H1 (cell line): ENCODE results near the gene TMEM271. TPM values are rescaled to one million over a fixed set of nuclear protein-coding genes. Genes with fewer than 3 reads are reported as not detected.

Source experiments
- CTCF ChIA-PET: fragments of 300-600 bp; sonication (Branson Sonifier 250); formaldehyde crosslinking; loops from one replicate; lab custom pipeline; 2021; ENCODE audit not compliant: partially characterized antibody; lab: Charles Lee
- POLR2A ChIA-PET: fragments of 300-600 bp; sonication (Branson Sonifier 250); formaldehyde crosslinking; loops from one replicate; lab custom pipeline; 2021; ENCODE audit warnings: inconsistent platforms; ENCODE audit not compliant: partially characterized antibody; lab: Charles Lee
- DNase-seq, 2 experiments: peaks; one replicate each; pipeline versions ENCODE4 v3.0.0 to v3.0.0-alpha.2; 2010 to 2022; ENCODE audit warnings: low spot score in 2 of 2, low read depth in 1 of 2, mixed read lengths in 1 of 2
- FAIRE-seq: peaks from 2 replicates; lab custom pipeline; 2011; peaks lifted over from hg19 to GRCh38; lab: Jason Lieb, UNC
- H2AFZ ChIP-seq: 2 replicates; pipeline ENCODE4 v1.8.1; 2012; ENCODE audit warnings: low read length, inconsistent platforms
- H2AK5ac ChIP-seq: 2 replicates; pipeline ENCODE4 v1.6.1; 2013; ENCODE audit warnings: low read depth, low read length
- H2BK120ac ChIP-seq: replicated peaks from 2 replicates; pipeline ENCODE3; 2013; ENCODE audit warnings: low read depth, low read length, inconsistent platforms
- H2BK12ac ChIP-seq: 2 replicates; pipeline ENCODE4 v1.6.1; 2013; ENCODE audit warnings: low read depth, low read length
- H2BK15ac ChIP-seq: 2 replicates; pipeline ENCODE4 v1.6.1; 2013; ENCODE audit warnings: low read length
- H2BK20ac ChIP-seq: 2 replicates; pipeline ENCODE4 v1.6.1; 2013; ENCODE audit warnings: low read length
- H2BK5ac ChIP-seq: 2 replicates; pipeline ENCODE4 v1.6.1; 2013; ENCODE audit warnings: low read depth, low read length
- H3K14ac ChIP-seq: 2 replicates; pipeline ENCODE4 v1.6.1; 2013; ENCODE audit warnings: inconsistent platforms; ENCODE audit not compliant: insufficient read length
- H3K18ac ChIP-seq: 2 replicates; pipeline ENCODE4 v1.6.1; 2013; ENCODE audit warnings: low read length; ENCODE audit errors: extremely low read depth
- H3K23ac ChIP-seq: 2 replicates; pipeline ENCODE4 v1.6.1; 2013; ENCODE audit warnings: inconsistent platforms; ENCODE audit not compliant: insufficient read length
- H3K23me2 ChIP-seq: 2 replicates; pipeline ENCODE4 v1.6.1; 2013; ENCODE audit warnings: low read depth, low read length
- H3K27ac ChIP-seq: 2 replicates; pipeline ENCODE4 v1.6.1; 2011; ENCODE audit warnings: low read depth, low read length, inconsistent platforms
- H3K27me3 ChIP-seq, 4 experiments: replicated peaks in 1 of 4; 1 replicate in 1 of 4; 2 replicates in 3 of 4; pipeline versions ENCODE4 v1.6.1 to v1.8.1; 2011 to 2013; ENCODE audit warnings: low read length in 3 of 4, mild to moderate bottlenecking in 3 of 4, inconsistent platforms in 2 of 4, mixed read lengths in 2 of 4, moderate library complexity in 1 of 4; ENCODE audit not compliant: control insufficient read depth in 3 of 4, insufficient read depth in 3 of 4; ENCODE audit errors: extremely low read depth in 1 of 4
- H3K36me3 ChIP-seq, 4 experiments: 2 replicates each; pipeline versions ENCODE4 v1.6.1 to v1.8.1; 2011 to 2013; ENCODE audit warnings: mild to moderate bottlenecking in 4 of 4, low read length in 3 of 4, moderate library complexity in 2 of 4, control low read depth in 1 of 4, inconsistent platforms in 1 of 4; ENCODE audit not compliant: insufficient read depth in 4 of 4, control insufficient read depth in 2 of 4
- H3K4ac ChIP-seq: replicated peaks from 2 replicates; pipeline ENCODE3; 2013; ENCODE audit warnings: low read length, low read depth, mixed read lengths, inconsistent platforms; ENCODE audit not compliant: insufficient read length
- H3K4me1 ChIP-seq, 4 experiments: replicated peaks in 1 of 4; 1 replicate in 1 of 4; 2 replicates in 3 of 4; pipeline versions ENCODE4 v1.6.1 to v1.8.1; 2011 to 2013; ENCODE audit warnings: low read length in 3 of 4, inconsistent platforms in 2 of 4, mixed read lengths in 1 of 4; ENCODE audit not compliant: insufficient read depth in 4 of 4, control insufficient read depth in 3 of 4
- H3K4me2 ChIP-seq, 2 experiments: 2 replicates each; pipeline versions ENCODE4 v1.6.1 to v1.8.1; 2011 to 2013; ENCODE audit warnings: low read depth in 2 of 2, low read length in 2 of 2, control low read depth in 1 of 2, inconsistent platforms in 1 of 2, mild to moderate bottlenecking in 1 of 2; ENCODE audit not compliant: insufficient read depth in 1 of 2
- H3K4me3 ChIP-seq, 4 experiments: fragments of 200-600, 300-600 bp in 1 of 4; sonication (generic), shearing (Covaris generic), sonication (Bioruptor Twin) in 1 of 4; 2 replicates each; pipeline versions ENCODE4 v1.5.1 to v1.8.1; 2011 to 2016; ENCODE audit warnings: low read length in 4 of 4, low read depth in 3 of 4, control low read depth in 2 of 4, inconsistent platforms in 2 of 4, mild to moderate bottlenecking in 2 of 4, mixed read lengths in 1 of 4, moderate library complexity in 1 of 4; ENCODE audit not compliant: insufficient read depth in 2 of 4; ENCODE audit errors: extremely low read depth in 1 of 4
- H3K56ac ChIP-seq: replicated peaks from 2 replicates; pipeline ENCODE3; 2013; ENCODE audit warnings: low read depth, mild to moderate bottlenecking, mixed read lengths, low read length, inconsistent platforms; ENCODE audit not compliant: insufficient read length
- H3K79me1 ChIP-seq: 2 replicates; pipeline ENCODE4 v1.6.1; 2013; ENCODE audit warnings: low read depth, low read length, control low read depth
- H3K79me2 ChIP-seq, 2 experiments: 2 replicates each; pipeline versions ENCODE4 v1.6.1 to v1.8.1; 2012 to 2013; ENCODE audit warnings: low read length in 2 of 2, mild to moderate bottlenecking in 2 of 2, inconsistent platforms in 1 of 2; ENCODE audit not compliant: insufficient read depth in 2 of 2, control insufficient read depth in 1 of 2
- H3K9ac ChIP-seq, 4 experiments: replicated peaks in 1 of 4; 1 replicate in 1 of 4; 2 replicates in 3 of 4; pipeline versions ENCODE4 v1.6.1 to v1.8.1; 2011 to 2013; ENCODE audit warnings: low read depth in 3 of 4, low read length in 3 of 4, control low read depth in 2 of 4, mild to moderate bottlenecking in 2 of 4, moderate library complexity in 2 of 4, inconsistent platforms in 1 of 4; ENCODE audit errors: extremely low read depth in 1 of 4
- H3K9me3 ChIP-seq, 2 experiments: 2 replicates each; pipeline versions ENCODE4 v1.6.1 to v1.8.1; 2012 to 2013; ENCODE audit warnings: mild to moderate bottlenecking in 2 of 2, moderate library complexity in 2 of 2, control low read depth in 1 of 2, inconsistent platforms in 1 of 2, low read depth in 1 of 2, low read length in 1 of 2, mixed read lengths in 1 of 2; ENCODE audit not compliant: insufficient read depth in 2 of 2
- H4K20me1 ChIP-seq, 2 experiments: replicated peaks in 1 of 2; 2 replicates each; pipeline versions ENCODE3 to v1.8.1; 2011 to 2013; ENCODE audit warnings: inconsistent platforms in 2 of 2, low read length in 2 of 2, mild to moderate bottlenecking in 1 of 2; ENCODE audit not compliant: insufficient read depth in 2 of 2, control insufficient read depth in 1 of 2
- H4K5ac ChIP-seq: 2 replicates; pipeline ENCODE4 v1.6.1; 2013; ENCODE audit warnings: low read length, low read depth, mixed read lengths, inconsistent platforms; ENCODE audit not compliant: insufficient read length
- H4K8ac ChIP-seq: 2 replicates; pipeline ENCODE4 v1.8.0; 2013; ENCODE audit warnings: mild to moderate bottlenecking, moderate library complexity, low read length, inconsistent platforms; ENCODE audit not compliant: insufficient read depth; ENCODE audit errors: extremely low read depth
- H4K91ac ChIP-seq: replicated peaks from 2 replicates; pipeline ENCODE3; 2013; ENCODE audit warnings: low read length, mixed read lengths, inconsistent platforms; ENCODE audit not compliant: insufficient read length
- CBX5 ChIP-seq: fragments of 300-800, 300-1000 bp; sonication (generic); IDR thresholded peaks from 2 replicates; pipeline ENCODE4 v1.7.1; 2016; ENCODE audit warnings: antibody characterized with exemption, low read length, low read depth
- CBX8 ChIP-seq: fragments of 300-800, 300-1000 bp; sonication (generic); IDR thresholded peaks from 2 replicates; pipeline ENCODE4 v1.7.1; 2016; ENCODE audit warnings: low read depth, low read length, borderline replicate concordance
- GABPA ChIP-seq: IDR thresholded peaks from 2 replicates; pipeline ENCODE4 v1.6.1; 2011; ENCODE audit warnings: mild to moderate bottlenecking, low read length, moderate library complexity, borderline replicate concordance; ENCODE audit not compliant: insufficient read depth
- JUN ChIP-seq: IDR thresholded peaks from 2 replicates; pipeline ENCODE4 v1.6.1; 2011; ENCODE audit warnings: low read depth, mild to moderate bottlenecking, improper control_type of control experiment, low read length
- KDM4A ChIP-seq: IDR thresholded peaks from one replicate; pipeline ENCODE4 v1.7.1; 2012; ENCODE audit warnings: low read depth, mild to moderate bottlenecking, moderate library complexity, low read length, inconsistent platforms; ENCODE audit not compliant: severe bottlenecking
- NANOG ChIP-seq: IDR thresholded peaks from 2 replicates; pipeline ENCODE4 v1.6.1; 2011; ENCODE audit warnings: low read length, low read depth, mild to moderate bottlenecking, inconsistent platforms; ENCODE audit not compliant: insufficient read depth, poor library complexity, severe bottlenecking
- RAD21 ChIP-seq, 2 experiments: IDR thresholded peaks in 1 of 2; conservative IDR thresholded peaks in 1 of 2; 2 replicates each; pipeline ENCODE4 v1.6.1; 2011; ENCODE audit warnings: low read depth in 2 of 2, low read length in 2 of 2, improper control_type of control experiment in 1 of 2, inconsistent platforms in 1 of 2, mild to moderate bottlenecking in 1 of 2, moderate library complexity in 1 of 2
- RNF2 ChIP-seq: fragments of 200-900, 300-1000 bp; sonication (generic); IDR thresholded peaks from 2 replicates; pipeline ENCODE4 v1.7.1; 2016; ENCODE audit warnings: borderline replicate concordance, low read depth, mild to moderate bottlenecking, antibody characterized with exemption, low read length; ENCODE audit not compliant: poor library complexity, severe bottlenecking; ENCODE audit errors: missing control alignments
- SP1 ChIP-seq: IDR thresholded peaks from 2 replicates; pipeline ENCODE4 v1.6.1; 2011; ENCODE audit warnings: low read depth, low read length
- WGBS, 2 experiments: shearing (Covaris generic) in 1 of 2; methylation state at CpG; one replicate each; pipeline versions ENCODE4 v1.1.6 to v1.1.7; 2013 to 2015; ENCODE audit warnings: low lambda C conversion rate in 2 of 2, mixed read lengths in 2 of 2, inconsistent platforms in 1 of 2, low coverage in 1 of 2, missing lambda C conversion rate in 1 of 2; ENCODE audit not compliant: insufficient replicate concordance in 2 of 2, insufficient coverage in 1 of 2, insufficient read length in 1 of 2; ENCODE audit errors: extremely low coverage in 1 of 2, missing lambda C conversion rate in 1 of 2; 5-methylcytosine and 5-hydroxymethylcytosine counted together
- polyA plus RNA-seq, 7 experiments: library from polyadenylated mRNA; depleted of rRNA in 3 of 7; stranded (reverse) in 5 of 7; unstranded in 2 of 7; fragments of >200 nt in 5 of 7; fragments of 200-250 nt in 2 of 7; gene quantifications; 1 replicate in 5 of 7; 2 replicates in 1 of 7; 4 replicates in 1 of 7; pipeline versions ENCODE4 v1.2.1 to v1.2.3, GENCODE V29; 2011 to 2013; ENCODE audit warnings: missing spikeins in 2 of 7, mixed read lengths in 2 of 7
- total RNA-seq: library from RNA; stranded (reverse); fragmentation: NEBNext Ultra II Directional; extraction: Animal tissue kit (Norgen Biotek cat#: 25700); gene quantifications from 2 replicates; pipeline ENCODE4 v1.2.1, GENCODE V29; 2021

The TMEM271 gene
- total and polyA plus RNA-seq, 2 of the 8 experiments (the other 6 are each of a cell fraction or from before 2014, with no cell fraction given): 0.08 to 0.35 TPM

DNA sequence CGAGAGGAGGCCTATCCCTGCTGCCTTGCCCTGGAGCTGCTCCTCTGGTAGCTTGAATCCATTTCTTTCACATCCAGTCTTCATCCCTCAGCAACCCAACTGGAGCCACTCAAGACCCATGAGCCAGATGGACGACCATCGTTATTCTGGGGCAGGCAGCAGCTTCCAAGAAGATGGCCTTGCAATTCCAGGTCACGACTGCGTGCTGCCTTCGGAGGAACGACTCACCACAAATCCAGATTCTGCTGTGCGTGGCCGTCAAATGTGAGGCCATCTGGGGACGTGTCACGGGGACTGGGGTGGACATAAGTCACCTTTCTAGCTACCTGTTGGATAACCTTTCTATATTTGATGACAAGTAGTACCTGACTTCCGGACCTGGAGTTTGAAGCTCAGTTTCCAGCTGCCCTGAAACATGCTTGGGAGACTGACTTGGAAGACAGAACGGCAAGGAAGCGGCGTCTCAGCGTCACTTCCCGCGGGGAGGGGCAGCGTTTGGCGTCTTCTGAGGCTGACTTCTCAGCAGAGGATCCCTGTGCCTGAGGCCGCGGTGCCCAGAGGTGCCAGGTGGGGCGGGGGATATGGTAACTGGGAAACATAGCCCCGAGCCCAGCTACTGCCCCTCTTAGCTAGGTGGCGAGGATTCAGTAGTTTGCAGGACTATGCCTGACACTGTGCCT lies 11.7 kb upstream of the TMEM271 start:
- Histone ChIP-seq H2BK20ac (no peak overlapping the region), H2BK15ac (no peak overlapping the region), H2AK5ac (no peak overlapping the region), H3K36me3 (no peaks in the 10 kb centered on the region), H3K56ac (no peak overlapping the region), H3K4me2 (no peak overlapping the region), H3K9me3 (peaks cover 0 to 8% of the 10 kb centered on the region in 2 experiments; a peak in 1 of 4 replicates), H3K23ac (no peak overlapping the region), H3K79me2 (no peaks in the 10 kb centered on the region), H4K5ac (no peak overlapping the region), H4K91ac (no peak overlapping the region), H3K23me2 (no peaks in the 10 kb centered on the region; the same call in 1 of the 2 replicates), H2BK120ac (no peak overlapping the region), H4K8ac (no peak overlapping the region), H3K79me1 (no peaks in the 10 kb centered on the region), H2BK5ac (no peak overlapping the region), H3K4me3 (no peak overlapping the region), H3K14ac (no peak overlapping the region), H2AFZ (peak overlapping the region; percentile 99; the same call in 1 of the 2 replicates), H3K4ac (no peak overlapping the region), H3K4me1 (no peaks in the 10 kb centered on the region; a peak in 1 of 7 replicates), H3K27me3 (no peaks in the 10 kb centered on the region), H2BK12ac (no peak overlapping the region), H3K9ac (no peak overlapping the region), H4K20me1 (no peaks in the 10 kb centered on the region), H3K27ac (no peak overlapping the region), H3K18ac (no peak overlapping the region)
- ChIA-PET POLR2A (interaction anchor here (1.3 to 1.5 kb wide), 2 partner anchors 10 to 88 kb away, joined by 3 to 4 read pairs; no protein-coding TSS in a partner anchor), CTCF (interaction anchor here (0.6 to 2.0 kb wide), 6 partner anchors 8 to 96 kb away, joined by 3 to 5 read pairs (median 4); no protein-coding TSS in a partner anchor)
- FAIRE-seq (no peak), DNase-seq (no peak)
- WGBS, 2 experiments: 93% methylated on average over 25 of the region's 25 CpGs; no CpG with 5 or more reads in 1 of the 2 experiments
- TF ChIP-seq NANOG (no peak), SP1 (no peak), RAD21 (IDR thresholded peaks at IDR 0.05 in 1 of 2, conservative IDR thresholded peaks at IDR 0.05 in 1 of 2; ENCODE audit: low read depth in 2 of 2, low read length in 2 of 2) (no peak), GABPA (no peak), RNF2 (no peak), CBX5 (no peak), KDM4A (no peak), CBX8 (no peak), JUN (no peak)
